Activated T-helper 1 cell treated with Interleukin-2 at 50 U/mL for 16 hours (primary cell): ENCODE measurements around the gene ZNF467.

Experiments used
- DNase-seq: peaks from one replicate; pipeline ENCODE4 v3.0.0-alpha.2; 2020; ENCODE audit warnings: low read depth

Gene ZNF467

DNA sequence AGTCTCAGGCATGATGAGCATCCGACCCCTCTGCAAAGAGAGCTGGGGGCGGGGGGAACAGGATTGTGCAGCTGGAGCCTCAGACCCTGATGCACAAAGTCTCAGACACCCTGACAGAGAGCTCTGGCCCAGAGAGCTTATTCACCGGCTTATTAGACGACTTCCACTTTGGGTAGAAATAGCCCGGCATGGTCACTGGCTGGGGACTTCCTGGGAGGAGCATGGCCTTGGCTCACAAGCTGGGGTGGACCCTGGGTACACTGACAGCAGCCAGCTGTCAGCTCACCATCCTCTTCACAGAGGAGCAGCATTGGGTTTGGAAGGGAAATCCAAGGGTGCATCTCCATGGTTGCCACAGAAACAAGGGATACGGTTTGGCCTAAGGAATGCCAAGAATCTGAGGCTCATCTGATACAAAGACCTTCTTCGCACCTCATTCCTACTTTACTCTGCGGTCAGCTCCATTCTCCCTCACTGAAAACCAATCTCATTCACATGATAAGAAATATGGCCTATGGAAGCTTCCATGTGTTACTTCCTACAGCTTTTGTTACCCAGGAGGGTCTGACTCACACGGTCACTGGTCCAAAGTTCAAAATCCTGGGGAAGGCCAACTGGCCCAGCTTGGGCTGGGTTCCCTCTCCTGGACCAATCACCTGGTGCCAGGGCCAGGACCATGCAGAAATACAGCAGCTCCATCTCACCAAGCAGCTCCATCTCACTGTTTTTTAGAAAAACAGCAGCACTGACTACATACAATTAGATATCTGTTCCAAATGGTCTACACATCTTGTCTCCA, 25.1 kb downstream of the ZNF467 start:
- no peak for DNase-seq

DNA sequence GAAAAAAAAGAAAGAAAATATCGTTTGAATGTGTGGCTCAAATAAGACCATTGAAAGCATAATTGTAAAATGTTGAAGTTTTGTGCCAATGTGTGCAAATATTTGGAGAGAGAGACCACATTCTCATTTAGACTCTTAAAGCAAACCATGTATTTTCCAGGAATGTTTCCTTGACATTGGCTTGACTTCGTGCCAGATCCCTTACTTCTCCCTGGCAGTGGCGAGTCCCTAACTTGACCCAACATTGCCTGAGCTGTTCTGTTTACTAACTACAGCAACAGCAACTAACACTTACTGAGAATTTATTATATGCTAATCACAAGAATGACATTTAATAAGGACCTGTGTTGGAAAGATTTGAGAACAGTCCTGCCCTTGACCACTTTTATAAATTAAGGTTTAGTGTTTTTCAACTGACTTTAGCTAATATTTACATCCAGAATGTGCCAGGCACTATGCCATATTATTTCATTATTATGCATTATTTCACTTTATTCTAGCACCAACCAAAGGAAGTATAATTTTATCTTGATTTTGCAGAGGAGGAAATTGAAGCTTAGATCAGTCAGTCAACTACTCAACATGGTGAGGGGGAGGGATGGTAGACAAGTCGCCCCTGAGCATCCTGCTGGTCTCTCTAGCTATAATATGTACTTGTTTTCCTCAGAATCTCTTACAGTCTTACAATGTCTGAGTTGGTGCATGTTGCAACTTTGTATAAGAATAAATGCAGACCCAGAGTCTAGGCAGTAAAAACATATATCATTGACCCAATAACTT, 29.7 kb downstream of the ZNF467 start:
- no peak for DNase-seq

DNA sequence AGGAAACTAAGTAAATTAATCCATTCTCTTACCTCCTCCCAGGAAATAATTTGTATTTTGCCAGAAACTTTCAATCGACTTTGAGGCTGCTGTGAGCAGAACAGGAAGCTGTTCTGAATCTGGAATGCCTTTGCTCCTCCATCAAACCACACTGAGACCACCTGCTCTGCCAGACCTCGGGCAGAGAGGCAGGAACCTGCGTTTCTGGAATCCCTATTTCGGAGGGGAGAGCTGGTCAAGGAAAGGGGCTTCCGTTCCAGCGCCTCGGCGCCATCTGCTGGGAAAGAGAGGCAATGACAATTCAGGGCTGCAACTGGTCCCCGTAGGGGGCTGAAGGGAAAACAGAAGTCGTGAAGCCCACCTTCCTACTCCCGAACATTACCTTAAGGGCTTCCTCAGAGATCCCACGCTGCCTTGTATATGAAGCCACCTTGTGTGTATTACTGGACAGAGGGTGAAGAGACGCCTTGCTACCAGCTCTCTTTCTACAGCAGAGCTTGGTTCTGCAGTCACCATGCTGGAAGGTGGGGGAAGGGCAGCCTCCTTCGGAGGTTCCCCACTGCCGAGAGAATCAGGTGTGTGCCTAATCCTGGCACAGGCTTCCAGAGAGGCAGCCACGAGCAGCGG, 31.2 kb downstream of the ZNF467 start:
- DNase-seq = peak; percentile 39

DNA sequence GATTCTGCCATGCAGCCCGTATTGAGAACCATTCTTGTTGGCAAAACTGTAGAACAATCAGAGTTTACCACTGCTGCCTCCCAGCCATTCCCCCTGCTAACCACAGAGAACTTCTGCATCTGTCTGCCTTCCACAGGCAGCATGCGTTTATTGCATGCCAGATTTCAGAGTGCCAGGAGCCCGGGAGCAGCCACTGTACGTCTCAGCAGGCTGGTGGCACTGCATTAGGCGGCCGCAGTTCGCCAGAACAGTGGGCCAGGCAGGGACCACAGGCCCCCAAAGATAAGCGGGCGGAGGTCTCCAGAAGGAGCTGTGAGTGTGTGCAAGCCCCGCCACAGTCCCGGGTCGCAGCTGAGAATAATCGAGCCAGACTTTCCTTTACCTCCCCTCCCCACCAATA, 31.8 kb downstream of the ZNF467 start:
- DNase-seq = no peak

DNA sequence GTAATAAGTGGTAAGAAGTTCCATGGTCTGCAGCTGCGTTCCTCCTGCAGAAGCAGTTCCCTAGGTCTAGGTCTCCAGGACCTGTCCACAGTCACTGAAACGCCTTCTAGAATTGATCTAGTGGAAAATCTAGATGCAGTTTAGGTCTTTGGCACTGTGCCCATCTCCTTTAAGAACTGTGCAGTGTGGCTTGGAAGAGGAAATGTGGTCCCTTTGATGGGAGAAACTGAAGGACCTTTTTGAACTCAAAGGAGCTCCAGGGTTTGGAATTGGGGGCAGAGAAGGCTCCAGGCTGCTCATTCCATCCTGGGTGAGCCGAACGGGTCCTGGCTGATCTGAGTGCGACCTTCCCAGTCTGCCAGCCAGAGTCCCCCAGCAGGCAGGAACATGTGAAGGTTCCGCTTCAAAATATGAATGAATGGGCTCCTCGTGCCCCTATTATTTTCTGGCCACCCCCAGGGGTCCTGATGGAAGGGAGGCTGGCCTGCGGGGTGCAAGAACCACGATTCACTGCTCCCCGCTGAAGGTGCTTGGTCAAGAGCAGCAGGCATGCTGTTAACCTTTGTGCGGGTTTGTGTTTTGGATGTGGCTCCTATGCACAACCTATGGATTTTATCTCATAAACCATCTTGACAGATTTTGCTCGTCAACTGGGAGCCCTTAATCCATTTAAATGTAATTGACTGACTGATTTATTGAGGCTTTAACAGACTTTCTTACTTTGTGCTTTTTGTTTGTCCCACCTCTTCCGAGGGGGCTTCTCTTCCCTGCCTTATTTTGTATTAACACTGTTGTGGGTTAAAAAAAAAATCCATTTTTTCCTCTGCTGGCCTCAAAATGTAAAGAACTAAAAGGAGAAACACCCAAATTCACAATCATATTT, 36.7 kb downstream of the ZNF467 start:
- no peak for DNase-seq

DNA sequence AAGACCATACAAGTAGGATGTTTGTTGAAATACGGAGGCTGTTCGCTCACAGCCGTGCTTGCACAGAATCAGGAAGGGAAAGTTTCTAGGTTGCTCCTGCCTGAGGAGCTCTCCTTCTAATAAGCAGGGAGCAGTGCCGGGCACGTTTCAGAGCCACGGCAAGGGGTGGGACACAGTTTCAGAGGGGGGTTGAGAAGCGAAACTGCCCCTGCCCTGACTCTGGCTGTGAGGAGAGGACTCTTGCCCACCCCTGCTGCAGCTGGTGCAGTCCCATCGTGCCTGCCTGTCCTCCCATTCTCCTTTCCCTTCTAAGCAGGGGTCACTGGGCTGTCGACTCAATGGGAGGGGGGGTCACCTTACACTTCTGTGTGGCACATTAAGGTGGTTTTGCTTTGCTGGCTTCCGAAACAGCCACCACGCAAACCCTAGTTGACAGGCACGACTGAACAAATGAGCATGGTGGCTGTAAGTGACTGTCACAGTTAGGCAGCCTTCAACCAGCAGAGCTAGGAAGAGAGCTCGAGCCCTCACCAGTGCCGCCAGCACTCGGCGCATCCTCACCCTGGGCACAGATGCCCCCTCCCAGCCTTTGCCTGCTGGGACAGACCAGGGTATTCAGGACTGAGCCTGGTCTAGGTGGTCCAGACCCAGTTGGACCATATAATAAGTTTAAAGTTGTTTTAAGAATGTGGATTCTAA, 37.5 kb downstream of the ZNF467 start:
- DNase-seq = no peak

DNA sequence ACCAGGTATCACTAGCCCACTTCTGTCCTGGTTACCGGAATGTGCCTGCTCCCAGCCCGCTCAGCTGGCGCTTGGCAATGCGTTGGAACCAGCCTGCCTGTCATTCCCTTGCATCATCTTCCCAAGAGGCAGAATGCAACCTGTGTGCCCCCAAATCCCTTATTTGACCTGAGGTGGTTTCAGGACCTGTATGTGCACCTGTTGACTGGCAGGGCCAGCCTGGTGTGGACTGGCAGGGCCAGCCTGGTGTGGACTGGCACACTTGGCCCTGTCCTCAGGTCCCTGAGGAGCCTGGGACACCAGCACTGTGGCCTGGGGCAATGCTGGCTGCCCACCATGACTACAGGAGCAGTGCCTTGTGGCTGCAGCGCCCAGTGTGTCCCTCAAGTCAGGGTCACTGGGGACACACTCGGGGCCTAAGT, 38.2 kb downstream of the ZNF467 start:
- DNase-seq = no peak

DNA sequence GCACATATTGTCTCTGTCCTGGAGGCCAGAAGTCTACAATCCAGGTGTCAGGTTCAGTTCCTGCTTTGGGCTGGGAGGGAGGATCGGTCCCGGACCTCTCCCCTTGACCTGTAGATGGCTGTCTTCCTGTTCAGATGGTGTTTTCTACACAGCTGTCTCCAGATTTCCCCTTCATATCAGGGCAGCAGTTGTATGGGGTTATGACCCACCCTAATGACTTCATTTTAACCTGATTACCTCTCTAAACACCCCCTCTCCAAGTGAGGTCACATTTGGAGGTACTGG, 38.7 kb downstream of the ZNF467 start:
- DNase-seq = no peak

DNA sequence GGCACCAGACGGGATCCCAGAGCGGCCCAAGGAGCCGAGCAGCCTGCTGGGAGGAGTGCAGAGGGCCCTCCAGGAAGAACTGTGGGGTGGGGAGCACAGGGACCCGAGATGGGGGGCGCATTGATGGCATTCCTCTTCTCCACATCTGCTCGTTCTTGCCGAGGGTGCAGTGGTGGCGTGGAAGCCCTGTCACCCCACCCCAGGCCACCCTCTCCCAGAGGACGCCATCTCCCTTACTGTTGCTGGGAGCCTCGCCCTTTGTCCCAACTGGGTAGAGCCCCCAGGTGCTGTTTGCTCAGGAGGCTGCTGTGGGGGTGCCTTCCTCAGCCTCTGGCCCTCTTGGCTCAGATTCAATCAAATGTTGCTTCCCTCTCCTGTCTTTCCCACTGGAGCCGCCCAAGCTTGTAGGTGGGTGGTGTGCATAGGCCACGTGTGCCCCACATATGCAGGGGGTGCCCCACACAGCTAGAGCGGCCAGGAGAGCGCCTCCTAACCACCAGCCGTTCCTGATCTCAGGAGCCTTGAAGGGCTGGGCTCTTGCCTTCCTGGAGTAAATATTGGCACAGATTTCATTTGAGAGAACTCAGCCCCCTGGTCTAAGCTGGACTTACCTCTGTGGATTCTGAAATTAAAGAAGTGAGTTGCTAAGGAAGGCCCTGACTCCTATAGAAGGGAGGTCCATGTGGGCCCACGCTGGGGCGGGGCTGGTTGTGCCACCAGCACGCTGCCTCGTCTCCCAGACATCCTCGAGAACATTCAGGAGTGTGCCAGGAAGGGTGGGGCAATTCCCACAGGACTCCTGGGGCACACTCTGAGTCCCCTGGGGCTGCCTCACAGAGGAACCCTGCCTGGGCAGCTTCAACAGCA, 39.2 kb downstream of the ZNF467 start:
- DNase-seq = no peak

DNA sequence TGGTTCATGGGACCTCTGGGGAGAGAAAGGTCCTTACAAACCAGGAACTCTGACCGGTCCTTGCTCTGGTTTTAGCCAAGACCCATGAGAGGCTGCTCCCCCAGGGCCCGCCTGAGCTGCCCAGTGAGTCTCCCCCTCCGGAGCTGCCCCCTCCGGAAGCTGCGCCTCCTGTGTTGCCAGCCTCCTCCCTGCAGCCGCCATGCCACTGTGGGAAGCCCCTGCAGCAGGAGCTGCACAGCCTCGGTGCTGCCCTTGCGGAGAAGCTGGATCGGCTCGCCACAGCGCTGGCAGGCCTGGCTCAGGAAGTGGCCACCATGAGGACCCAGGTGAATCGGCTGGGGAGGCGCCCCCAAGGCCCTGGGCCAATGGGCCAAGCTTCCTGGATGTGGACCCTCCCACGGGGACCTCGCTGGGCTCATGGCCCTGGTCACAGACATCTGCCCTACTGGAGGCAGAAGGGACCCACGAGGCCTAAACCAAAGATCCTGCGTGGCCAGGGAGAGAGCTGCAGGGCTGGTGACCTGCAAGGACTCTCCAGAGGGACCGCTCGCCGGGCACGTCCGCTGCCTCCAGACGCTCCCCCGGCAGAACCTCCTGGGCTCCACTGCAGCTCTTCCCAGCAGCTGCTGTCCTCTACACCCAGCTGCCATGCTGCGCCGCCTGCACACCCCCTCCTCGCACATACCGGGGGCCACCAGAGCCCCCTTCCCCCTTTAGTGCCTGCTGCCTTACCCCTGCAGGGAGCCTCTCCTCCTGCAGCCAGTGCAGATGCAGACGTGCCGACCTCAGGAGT, 40.1 kb downstream of the ZNF467 start:
- no peak for DNase-seq

DNA sequence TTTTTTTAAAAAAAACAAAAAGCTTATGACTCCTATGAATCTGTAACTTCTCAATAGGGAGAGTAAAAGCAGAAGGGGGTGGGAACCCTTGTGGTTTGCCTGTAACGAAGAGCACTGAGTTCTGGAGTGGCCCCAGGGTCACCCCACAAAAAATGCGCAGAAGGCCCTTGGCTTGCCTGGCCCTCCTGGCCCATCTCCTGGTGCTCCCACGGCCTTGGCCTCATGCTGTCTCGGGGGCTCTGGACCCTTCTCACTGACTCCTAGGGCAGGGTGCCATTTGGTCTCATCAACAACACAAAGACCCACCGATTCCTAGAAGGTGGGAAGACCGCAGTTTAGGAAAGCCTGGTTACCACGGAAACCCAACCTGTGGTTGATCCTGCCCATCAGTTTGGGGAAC, 40.8 kb downstream of the ZNF467 start:
- no peak for DNase-seq

DNA sequence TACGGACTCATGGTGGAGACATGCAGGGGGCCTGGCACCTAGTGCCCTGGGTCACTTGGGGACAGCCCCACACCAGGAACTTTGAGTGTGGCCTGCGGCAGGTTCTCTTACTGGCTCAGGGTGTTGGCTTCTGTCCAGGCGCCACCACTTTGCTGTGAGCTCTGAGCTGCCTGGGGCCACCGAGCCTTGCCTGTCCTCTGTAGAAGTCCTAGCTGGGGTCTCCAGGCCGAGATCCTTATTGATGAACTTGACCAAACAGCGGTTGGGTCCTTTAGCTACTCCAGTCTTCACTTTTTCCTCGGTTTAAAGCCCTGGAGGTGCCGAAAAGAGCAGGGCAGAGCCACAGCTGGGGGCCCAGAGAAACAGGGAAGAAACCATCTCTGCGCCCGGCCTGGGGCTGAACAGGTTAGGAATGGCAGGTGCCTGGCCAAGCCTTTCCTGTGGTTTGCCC, 41.3 kb downstream of the ZNF467 start:
- no peak for DNase-seq

DNA sequence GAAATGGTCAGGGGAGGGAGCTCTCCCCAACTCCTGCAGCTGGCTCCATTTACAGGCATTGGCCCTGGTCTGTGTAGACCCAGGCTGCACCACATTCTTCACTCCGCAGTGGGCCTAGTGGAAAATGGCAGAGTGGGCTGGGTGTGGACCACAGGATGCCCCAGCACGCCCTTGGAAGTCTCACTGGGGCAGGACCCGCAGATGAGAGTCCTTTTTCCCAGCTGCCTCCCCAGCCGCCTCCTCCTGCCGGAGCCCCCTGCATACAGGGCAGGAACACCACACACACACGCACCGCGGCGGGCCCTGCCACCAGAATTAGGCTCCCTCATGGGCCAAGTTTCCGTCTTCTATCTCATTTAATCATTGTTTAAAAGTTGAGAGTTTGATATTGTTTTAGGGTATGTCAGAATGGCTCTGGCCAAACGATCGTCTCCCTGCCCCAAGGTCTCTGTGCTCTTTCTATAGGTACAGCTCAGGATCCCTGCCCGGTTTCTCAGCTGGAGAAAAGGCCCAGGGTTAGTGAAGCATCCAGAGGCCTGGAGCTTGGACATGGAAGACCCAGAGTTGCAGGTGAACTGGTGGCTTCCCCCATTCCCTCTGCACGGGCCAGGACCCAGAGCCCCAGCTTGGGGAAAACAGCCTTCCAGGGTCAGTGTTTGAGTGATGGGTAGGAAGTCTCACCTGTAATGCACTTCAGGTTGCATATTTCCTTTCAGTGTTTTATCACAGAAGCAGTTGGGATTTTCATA, 42.0 kb downstream of the ZNF467 start:
- DNase-seq = no peak

DNA sequence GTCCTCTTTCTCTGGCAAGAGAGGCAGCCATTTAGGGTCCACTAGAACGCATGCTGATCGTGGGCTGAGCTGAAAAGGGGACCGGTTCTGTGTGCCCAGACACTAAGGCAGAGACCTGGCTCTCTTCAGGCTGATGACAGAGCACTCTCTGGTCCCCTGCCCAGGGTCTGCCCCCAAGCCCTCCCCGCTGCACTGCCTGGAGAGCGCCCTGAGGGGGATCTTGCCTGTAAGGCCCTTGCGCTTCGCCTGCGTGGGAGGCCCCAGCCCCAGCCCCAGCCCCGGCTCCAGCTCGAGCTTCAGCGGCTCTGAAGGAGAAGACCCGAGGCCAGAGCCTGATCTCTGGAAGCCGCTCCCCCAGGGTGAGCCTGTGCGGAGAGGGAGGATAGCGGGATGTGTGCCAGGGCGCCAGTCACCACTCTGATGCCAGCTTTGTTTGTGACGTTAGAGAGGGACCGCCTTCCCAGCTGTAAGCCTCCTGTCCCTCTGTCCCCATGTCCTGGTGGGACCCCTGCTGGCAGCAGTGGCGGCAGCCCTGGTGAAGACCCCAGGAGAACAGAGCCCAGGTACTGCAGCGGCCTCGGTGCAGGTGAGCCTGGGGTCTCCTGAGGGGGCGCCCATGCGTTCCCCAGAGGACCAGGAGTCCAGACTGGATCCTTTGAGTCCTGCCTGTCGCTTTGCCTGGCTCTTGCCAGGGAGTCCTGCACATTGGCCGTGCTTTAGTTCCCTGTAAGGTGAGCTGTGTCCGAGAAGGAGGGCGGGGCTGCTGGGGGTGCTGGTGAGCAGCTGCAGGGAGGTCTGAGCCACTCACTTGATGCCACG, 43.2 kb downstream of the ZNF467 start:
- DNase-seq = no peak

DNA sequence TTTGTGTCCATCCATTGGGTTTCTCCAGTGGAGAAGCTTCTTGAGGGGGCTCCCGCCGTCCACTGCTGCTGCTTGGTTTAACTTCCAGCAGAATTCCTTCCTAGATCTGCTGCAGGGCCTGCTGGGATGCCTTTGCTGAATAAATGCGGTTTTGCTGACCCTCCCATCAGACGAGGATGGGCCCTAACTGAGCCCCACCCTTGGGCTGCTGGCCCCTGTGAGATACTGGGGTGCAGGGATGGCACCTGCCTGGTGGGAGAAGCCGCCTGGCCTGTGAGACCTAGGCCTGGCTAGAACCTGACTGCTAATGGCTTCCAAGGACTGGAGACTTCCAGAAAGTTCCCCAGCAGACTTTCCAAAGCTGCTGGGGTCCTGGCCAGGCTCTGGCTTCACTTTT, 43.8 kb downstream of the ZNF467 start:
- DNase-seq = no peak

DNA sequence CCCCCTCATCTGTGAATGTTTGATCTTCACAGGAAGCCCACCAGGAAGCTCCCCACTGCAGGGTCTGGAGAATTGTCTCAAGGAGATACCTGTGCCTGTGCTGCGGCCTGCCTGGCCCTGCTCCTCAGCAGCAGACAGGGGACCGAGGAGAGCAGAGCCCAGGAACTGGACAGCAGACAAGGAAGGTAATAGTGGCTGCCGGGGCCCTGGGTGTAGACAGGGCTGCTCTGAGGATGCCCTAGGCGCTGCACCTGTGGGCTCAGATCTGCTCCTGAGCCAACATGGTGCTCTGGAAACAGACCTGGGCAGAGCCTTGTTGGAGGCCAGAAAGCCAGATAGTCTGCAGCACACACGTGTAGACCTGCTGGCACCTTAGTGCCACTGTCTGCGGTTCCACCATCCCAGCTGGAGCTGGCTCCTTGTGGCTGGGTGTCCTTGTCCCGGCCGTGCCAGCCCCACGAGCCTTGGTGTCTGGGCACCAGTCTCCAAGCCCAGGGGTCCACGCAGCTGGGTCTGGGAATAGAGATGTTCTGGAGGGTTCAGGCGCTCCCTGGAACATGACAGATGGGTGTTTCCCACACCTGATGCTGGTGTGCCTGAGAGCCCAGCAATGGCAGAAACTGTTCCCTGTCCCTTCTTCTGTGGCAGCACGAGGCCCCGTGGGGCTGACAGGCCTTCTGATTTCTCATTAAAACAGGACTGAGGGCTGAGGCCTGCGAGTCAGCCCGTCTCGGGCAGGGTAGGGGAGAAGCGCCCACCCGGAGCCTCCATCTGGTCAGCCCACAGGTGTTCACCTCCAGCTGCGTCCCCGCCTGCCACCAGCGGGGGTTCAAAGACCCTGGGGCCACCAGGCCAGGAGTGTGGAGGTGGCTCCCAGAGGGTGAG, 44.7 kb downstream of the ZNF467 start:
- no peak for DNase-seq

DNA sequence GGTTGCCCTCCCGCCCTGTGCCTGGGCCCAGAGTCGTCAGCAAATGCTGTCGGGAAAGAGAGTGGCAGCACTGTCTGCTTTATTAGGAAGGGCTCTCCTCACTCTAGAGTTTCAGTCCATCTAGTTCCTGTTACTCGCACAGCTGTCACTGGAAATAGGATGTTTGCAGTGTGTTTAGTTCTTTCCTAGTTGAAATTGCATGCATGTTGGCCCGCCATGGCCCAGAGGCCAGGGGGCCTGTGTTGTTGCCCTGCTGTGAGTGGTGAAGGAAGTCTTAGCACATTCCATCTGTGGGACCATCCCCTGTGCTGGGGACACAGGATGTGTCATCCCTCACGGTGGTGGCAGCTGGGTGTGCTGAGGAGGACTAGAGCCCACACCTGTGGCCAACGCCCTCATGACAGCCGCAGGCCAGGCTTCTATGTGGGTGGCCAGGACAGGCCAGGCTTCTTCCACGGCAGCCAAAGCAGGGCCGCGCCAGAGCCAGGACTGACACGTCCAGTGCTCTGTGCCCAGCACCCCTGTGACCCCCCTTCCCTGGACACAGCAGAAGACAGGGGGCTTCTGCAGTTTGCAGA, 45.4 kb downstream of the ZNF467 start:
- DNase-seq = no peak
